Prostate gland (tissue), 2 donors: Measurements from ENCODE around the gene BRF1. TPM values are rescaled to one million over a fixed set of nuclear protein-coding genes. Genes with fewer than 3 reads are reported as not detected.

ENCODE experiments used
- DNase-seq: peaks from one replicate; pipeline ENCODE4 v3.0.0-alpha.2; 2019; ENCODE audit warnings: low spot score
- H3K27ac ChIP-seq, 2 donors: fragments of 200-600 bp; sonication (generic); 2 replicates each; pipeline ENCODE4 v1.5.1; 2017 to 2019
- H3K27me3 ChIP-seq: fragments of 200-600 bp; sonication (generic); replicated peaks from 2 replicates; pipeline ENCODE4 v1.5.1; 2019; ENCODE audit not compliant: insufficient read depth
- H3K36me3 ChIP-seq, 2 donors: fragments of 200-600 bp; sonication (generic); 1 replicate in 1 of 2; 2 replicates in 1 of 2; pipeline versions ENCODE4 v1.5.1 to v1.8.1; 2017 to 2019
- H3K4me1 ChIP-seq: fragments of 200-600 bp; sonication (generic); replicated peaks from 2 replicates; pipeline ENCODE4 v1.5.1; 2019
- H3K4me3 ChIP-seq, 2 donors: fragments of 200-600 bp; sonication (generic); 2 replicates each; pipeline ENCODE4 v1.5.1; 2017 to 2019
- H3K9me3 ChIP-seq: fragments of 200-600 bp; sonication (generic); 2 replicates; pipeline ENCODE4 v1.5.1; 2017
- POLR2A ChIP-seq: fragments of 450-650 bp; IDR thresholded peaks from one replicate; pipeline ENCODE4 v1.6.1; 2016; ENCODE audit warnings: antibody characterized with exemption, mild to moderate bottlenecking
- POLR2AphosphoS5 ChIP-seq: sonication (generic); formaldehyde crosslinking; IDR thresholded peaks from one replicate; pipeline ENCODE4 v1.6.1; 2017; ENCODE audit warnings: antibody characterized with exemption
- WGBS: methylation state at CpG from one replicate; pipeline ENCODE4 v1.1.5; 2018; 5-methylcytosine and 5-hydroxymethylcytosine counted together
- intact Hi-C: fragments of 100-400 bp; cut with DNase I; formaldehyde crosslinking; loops from one replicate; pipeline ENCODE4 v1.14.2; 2022
- total RNA-seq, 2 donors: library from RNA; depleted of rRNA; stranded (reverse); fragments of >200 nt; gene quantifications; one replicate each; pipeline ENCODE4 v1.1.0, GENCODE V29; 2016
- TF ChIP-seq, protein P1 (sequence below), 4 experiments: fragments of 200-600 bp in 2 of 4; fragments of 450-650 bp in 2 of 4; sonication (generic) in 2 of 4; IDR thresholded peaks; 1 replicate in 3 of 4; 2 replicates in 1 of 4; pipeline ENCODE4 v1.5.1; 2016 to 2019; ENCODE audit warnings: antibody characterized with exemption in 4 of 4, mild to moderate bottlenecking in 2 of 4, moderate library complexity in 2 of 4

BRF1 gene
- total RNA-seq, 2 donors from 2014 or later: 64.9 to 88.9 TPM

- Histone ChIP-seq H3K27me3 (no peaks in the 10 kb centered on the region), H3K4me3 (no peak overlapping the region), H3K27ac (no peak overlapping the region), H3K4me1 (no peaks in the 10 kb centered on the region), H3K9me3 (no peaks in the 10 kb centered on the region), H3K36me3 (peaks cover 0 to 5% of the 10 kb centered on the region in 2 donors)
- intact Hi-C loops: no loop called here
- DNase-seq: no peak
- TF ChIP-seq POLR2A (no peak), POLR2AphosphoS5 (no peak)
- TF ChIP-seq, protein P1, sequence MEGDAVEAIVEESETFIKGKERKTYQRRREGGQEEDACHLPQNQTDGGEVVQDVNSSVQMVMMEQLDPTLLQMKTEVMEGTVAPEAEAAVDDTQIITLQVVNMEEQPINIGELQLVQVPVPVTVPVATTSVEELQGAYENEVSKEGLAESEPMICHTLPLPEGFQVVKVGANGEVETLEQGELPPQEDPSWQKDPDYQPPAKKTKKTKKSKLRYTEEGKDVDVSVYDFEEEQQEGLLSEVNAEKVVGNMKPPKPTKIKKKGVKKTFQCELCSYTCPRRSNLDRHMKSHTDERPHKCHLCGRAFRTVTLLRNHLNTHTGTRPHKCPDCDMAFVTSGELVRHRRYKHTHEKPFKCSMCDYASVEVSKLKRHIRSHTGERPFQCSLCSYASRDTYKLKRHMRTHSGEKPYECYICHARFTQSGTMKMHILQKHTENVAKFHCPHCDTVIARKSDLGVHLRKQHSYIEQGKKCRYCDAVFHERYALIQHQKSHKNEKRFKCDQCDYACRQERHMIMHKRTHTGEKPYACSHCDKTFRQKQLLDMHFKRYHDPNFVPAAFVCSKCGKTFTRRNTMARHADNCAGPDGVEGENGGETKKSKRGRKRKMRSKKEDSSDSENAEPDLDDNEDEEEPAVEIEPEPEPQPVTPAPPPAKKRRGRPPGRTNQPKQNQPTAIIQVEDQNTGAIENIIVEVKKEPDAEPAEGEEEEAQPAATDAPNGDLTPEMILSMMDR (IDR thresholded peaks at IDR 0.05): no peak
- WGBS: 91% methylated on average over 17 of the region's 18 CpGs
These were observed 71.6 kb downstream of the BRF1 start for GRCh38 chr14:105229099-105229655.

DNA sequence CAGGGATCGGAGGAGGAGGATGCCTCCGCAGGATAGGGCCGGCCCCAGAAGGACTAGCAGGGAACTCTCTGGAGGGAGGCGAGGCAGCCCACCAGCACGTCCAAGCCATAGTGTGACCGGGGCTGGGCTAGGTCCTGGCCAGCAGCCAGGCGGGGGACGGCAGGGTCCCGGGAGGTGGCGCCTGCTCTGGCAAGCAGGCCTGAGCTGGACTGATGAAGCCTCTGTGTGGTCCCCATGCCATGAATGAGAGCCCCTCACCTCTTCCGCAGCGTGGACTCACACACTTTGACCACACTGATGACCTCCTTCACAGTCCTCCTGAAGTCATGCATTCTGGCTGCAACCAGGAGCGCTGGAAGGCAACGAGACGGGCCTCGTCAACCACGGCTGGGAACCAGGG is 72.2 kb downstream of the BRF1 start:
- DNase-seq: no peak
- Histone ChIP-seq H3K27ac (no peak overlapping the region), H3K36me3 (peaks cover 0 to 5% of the 10 kb centered on the region in 2 donors), H3K4me1 (no peaks in the 10 kb centered on the region), H3K27me3 (no peaks in the 10 kb centered on the region), H3K9me3 (no peaks in the 10 kb centered on the region), H3K4me3 (no peak overlapping the region)
- intact Hi-C loops: no loop called here
- WGBS: 80% methylated on average over 17 of the region's 17 CpGs
- TF ChIP-seq, protein P1 (IDR thresholded peaks at IDR 0.05): no peak
- no peak for TF ChIP-seq POLR2AphosphoS5
- TF ChIP-seq POLR2A: no peak

DNA sequence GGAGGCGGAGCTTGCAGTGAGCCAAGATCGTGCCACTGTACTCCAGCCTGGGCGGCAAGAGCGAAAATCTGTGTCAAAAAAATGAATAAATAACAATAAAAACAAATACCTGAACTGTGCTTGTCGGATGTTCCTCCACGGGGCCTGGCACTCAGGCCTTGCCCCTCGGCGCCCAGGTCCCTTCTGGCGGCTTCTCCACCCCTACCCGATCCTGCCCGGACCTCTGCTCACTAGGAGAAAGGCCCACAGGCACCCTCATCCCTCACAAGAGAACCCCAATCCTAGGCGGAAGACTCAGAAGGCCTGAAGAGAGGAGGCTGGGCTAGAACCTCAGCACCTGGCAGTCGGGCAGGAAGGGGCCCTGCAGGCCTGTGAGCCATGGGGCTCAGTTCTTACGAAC is 73.5 kb downstream of the BRF1 start:
- WGBS: 92% methylated on average over 14 of the region's 14 CpGs
- peaks cover 0 to 5% of the 10 kb centered on the region in 2 donors for H3K36me3 ChIP-seq
- no peaks in the 10 kb centered on the region for H3K27me3 ChIP-seq
- TF ChIP-seq POLR2A: no peak
- no peak for TF ChIP-seq POLR2AphosphoS5
- TF ChIP-seq, protein P1 (IDR thresholded peaks at IDR 0.05): no peak
- H3K27ac ChIP-seq: no peak overlapping the region
- H3K4me1 ChIP-seq: no peaks in the 10 kb centered on the region
- intact Hi-C loops: no loop called here
- no peak for DNase-seq
- H3K9me3 ChIP-seq: no peaks in the 10 kb centered on the region
- no peak overlapping the region for H3K4me3 ChIP-seq

DNA sequence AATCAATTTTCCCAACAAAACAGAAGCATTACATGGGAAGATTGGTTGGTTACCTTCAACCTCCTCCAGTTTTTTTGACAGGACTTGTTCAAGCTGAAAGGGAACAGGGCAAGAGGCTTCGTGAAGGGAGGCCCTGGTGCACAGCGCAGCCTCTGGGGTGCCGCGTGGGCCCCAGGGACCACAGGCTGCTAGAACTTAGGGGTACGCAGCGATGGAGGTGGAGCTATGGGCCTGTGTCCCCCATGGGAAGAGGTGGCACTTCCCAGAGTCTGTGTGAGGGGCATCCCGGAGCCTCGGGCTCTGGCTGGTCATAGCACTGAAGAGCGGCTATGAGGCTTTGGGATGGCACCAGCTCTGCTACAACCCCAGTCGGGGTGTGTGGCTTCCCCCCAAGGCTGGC is 74.6 kb downstream of the BRF1 start:
- H3K36me3 ChIP-seq: peaks cover 0 to 5% of the 10 kb centered on the region in 2 donors
- H3K4me3 ChIP-seq: no peak overlapping the region
- intact Hi-C loops: no loop called here
- no peaks in the 10 kb centered on the region for H3K4me1 ChIP-seq
- no peak for DNase-seq
- TF ChIP-seq POLR2A: no peak
- no peak overlapping the region for H3K27ac ChIP-seq
- H3K27me3 ChIP-seq: no peaks in the 10 kb centered on the region
- H3K9me3 ChIP-seq: no peaks in the 10 kb centered on the region
- 95% methylated on average over 9 of the region's 10 CpGs for WGBS

DNA sequence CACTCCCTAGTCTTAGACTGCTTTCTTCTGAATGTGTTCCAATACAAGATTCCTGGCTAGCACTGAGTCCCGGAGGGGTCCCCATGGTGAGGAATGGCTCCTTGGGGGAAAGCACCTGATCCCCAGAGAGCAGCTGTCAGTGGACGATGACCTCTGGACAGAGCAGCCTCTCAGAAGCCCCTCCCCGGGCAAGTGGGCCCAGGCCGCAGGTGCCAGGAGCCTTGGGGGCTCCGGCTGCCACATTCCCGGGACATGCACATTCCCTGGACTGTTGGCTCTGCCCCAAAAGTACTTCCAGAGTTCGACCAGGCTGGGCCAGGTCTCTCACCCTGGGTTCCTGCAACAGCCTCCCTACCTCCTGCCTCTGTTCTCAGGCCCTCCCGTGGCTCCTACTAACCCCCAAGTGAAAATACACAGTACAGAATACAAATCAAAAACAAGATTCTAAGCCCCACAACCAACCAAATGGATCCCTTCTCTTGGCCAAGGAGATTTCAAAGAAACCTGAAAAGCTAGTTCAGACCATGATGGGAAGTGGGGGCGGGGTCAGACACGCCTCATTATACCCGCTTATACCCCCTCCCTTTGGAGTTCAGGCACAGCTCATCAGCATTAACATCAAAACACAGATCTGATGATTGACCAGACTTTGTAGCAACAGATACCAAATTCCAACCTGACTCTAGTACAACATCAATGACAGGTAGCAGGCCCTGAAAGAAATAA is 75.8 kb downstream of the BRF1 start:
- intact Hi-C loops: no loop called here
- Histone ChIP-seq H3K27me3 (no peaks in the 10 kb centered on the region), H3K27ac (no peak overlapping the region), H3K4me1 (no peaks in the 10 kb centered on the region), H3K36me3 (peaks cover 0 to 5% of the 10 kb centered on the region in 2 donors), H3K4me3 (no peak overlapping the region), H3K9me3 (no peaks in the 10 kb centered on the region)
- 62% methylated on average over 9 of the region's 11 CpGs for WGBS
- TF ChIP-seq, protein P1 (IDR thresholded peaks at IDR 0.05): no peak
- TF ChIP-seq POLR2AphosphoS5: no peak
- TF ChIP-seq POLR2A: no peak
- DNase-seq: no peak
